HG02884 (cell line): ENCODE data around the gene ROR1.

ENCODE experiments used
- ATAC-seq: cut with Tn5 transposase; IDR thresholded peaks from one replicate; pipeline ENCODE4 v1.9.1; 2021; ENCODE audit warnings: mild to moderate bottlenecking, moderate library complexity; ENCODE audit not compliant: unreplicated experiment

Gene ROR1

DNA sequence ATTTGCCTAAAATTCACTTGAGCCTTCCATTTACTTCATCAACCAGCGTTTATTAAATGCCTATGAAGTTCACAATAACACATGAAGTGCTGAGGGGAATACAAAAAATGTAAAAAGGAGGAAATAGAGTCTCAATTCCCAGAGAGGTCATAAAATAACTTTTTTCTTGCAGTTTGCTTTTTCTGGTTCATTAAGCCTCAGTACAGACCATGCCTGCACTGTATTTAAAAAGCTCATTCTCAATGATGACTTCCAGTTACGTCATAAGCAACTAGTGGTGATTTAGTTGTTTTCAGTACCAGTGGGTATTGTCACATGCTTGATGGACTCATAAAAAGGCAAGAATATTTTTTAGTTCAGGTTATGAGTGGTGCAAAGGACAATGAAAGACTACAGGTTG is 269.5 kb downstream of the ROR1 start:
- ATAC-seq = no peak

DNA sequence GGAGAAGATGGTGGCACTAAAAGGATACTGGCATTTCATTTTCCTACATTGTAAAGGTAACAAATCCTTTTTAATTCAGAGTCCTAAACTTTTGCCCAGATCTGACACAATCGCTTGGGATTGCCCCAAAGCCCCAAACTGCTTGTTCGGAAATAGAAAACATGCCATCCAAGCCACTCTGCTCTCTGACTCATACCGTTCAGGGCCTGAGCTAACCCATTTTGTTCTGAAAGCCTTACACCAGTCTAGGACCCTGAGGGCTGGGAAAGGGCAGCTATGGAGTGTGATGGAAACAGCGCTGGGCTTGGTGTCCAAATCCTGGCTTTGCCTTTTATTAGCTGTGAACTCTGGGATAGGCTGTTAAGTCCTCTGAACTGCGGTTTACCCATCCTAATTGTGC is 270.2 kb downstream of the ROR1 start:
- no peak for ATAC-seq

- ATAC-seq = no peak
Observed at GRCh38 chr1:64046243-64046642, 272.4 kb downstream of the ROR1 start.

- ATAC-seq = no peak
Observed at GRCh38 chr1:64046891-64047290, 273.1 kb downstream of the ROR1 start.

DNA sequence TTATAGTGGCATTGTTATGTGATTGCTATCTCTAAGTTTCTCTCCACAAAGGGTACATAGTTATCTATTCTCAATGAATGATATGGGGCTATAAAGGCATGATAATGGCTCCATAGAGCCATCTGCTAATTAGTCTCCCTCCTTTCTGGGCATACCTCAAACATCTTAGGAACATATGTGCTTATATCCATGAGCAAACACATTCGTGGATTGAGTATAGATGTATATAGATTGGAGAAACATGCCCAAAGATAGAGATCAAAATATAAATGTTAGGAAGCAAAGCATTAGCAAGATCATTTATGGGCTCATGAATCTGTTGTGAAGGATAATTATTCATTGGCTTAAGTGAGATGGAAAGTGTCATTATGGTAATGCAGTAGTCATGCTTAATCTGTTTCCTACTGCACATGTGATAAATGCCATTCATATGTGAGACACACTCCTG is 273.8 kb downstream of the ROR1 start:
- ATAC-seq = no peak

- ATAC-seq = no peak
Observed at GRCh38 chr1:64049900-64050540, 276.2 kb downstream of the ROR1 start.

DNA sequence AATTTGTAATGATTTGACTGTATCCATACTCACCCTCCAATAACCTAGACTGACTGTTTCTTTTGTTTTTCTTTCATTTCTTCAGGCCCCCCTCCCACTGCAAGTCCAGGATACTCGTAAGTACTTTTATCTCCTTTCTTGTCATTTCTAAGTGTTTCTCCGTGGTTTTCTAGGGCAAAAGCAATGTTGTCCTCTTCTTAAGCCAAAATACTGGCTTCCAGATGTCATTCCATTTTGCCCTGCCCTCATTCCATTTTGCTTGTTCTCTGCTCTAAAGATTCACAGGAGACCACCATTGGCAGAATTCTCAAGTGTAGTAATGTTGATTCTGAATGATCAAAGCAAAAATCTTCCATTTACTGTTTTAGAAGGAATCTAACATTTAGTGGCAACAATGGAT is 276.8 kb downstream of the ROR1 start:
- ATAC-seq = no peak

DNA sequence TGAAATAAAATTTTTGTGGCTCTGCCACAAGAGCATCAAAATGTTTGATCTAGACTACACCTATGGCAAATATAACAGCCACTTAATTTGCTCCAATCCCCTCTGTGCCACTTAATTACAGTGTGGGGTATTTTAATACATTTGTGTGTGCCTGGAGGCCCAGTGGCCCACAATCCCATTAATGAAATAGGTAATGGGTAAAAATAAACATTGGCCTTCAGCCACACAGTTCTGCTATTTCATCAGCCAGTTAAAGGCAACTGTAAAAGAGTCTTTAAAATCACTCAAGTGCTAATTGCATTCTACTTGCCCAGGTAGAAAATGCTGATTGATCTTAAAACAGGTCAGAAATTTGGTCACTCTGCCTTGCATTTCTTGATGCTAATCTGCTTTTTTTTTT is 278.0 kb downstream of the ROR1 start:
- no peak for ATAC-seq

GRCh38 chr1:64052777-64053176 is 279.0 kb downstream of the ROR1 start:
- ATAC-seq = no peak

- no peak for ATAC-seq
Observed at GRCh38 chr1:64055310-64055709, 281.5 kb downstream of the ROR1 start.

DNA sequence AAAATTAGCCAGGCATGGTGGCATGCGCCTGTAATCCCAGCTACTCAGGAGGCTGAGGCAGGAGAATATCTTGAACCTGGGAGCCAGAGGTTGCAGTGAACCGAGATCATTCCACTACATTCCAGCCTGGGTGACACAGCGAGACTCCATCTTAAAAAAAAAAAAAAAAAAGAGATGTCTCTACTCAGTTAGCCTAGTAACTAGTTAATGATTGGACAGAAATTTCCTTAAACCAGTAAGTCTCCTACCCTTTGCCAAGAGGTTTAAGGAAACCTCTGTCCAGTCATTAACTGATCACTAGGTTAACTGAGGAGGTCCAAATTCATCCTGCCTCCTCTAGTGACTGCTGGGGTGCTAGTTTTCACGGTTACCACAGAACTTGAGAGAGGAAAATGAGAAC is 285.7 kb downstream of the ROR1 start:
- no peak for ATAC-seq

DNA sequence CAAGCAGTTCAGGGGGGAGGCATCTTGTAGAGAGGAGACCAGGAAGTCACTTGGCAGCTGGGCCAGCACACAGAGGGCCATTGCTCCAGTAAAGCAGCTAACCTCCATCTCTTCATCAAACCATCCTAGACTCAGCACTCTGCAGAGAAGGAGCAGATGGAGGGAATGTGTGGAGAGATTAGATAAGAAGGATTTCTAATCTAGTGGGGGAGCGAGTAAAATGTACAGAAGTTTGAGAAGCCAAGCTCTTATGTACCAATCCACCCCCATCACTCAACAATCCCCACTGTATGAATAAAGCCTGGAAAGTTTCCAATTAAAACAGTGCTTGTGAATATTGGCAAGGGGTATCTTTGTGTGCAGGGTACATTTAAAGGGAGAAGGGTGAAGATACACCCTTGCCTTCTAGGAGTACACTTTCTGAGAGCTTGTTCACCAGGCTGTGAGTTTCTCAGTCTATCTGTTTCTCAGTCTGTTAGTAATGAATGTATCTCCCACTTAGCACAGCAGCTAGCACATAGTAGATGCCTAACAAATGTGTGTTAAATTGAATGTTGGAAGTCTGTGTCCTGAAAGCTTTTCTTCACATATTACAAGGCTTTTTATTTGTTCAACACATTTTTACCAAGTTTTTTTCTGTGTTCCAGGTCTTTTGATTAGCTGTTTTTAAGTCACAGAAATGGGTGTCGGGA is 286.9 kb downstream of the ROR1 start:
- no peak for ATAC-seq

GRCh38 chr1:64061430-64062104 is 287.8 kb downstream of the ROR1 start:
- ATAC-seq = no peak

- no peak for ATAC-seq
Observed at GRCh38 chr1:64062529-64062928, 288.7 kb downstream of the ROR1 start.

DNA sequence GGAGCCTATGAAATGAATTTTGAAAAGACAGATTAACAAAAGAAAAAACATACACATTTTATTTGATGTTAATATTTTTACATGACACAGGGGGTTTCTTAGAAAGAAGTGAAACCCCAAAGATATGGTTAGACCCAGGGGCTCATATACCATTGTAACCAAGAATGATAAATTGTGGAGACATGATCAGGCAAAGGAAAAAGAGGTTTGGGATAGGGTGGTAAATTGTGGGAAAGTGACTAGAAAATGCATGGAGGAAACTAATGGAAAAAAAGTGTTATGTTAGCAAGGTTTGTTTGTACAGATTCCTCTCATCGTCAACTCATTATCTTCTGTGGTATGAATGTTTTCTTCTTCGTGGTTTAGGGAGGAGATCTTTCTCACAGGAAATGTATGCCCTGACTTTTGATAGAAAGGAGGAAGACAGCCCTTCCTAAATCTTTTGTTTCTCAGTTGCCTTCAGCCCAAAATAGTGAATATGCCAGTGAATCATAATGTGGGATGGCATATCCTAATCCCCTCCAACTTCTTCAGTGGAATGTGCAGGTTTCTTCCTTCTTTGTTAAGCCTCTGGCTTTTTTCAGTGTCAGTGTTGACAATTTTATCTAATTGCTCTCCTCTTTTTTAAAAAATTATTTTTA is 289.2 kb downstream of the ROR1 start:
- ATAC-seq = no peak

DNA sequence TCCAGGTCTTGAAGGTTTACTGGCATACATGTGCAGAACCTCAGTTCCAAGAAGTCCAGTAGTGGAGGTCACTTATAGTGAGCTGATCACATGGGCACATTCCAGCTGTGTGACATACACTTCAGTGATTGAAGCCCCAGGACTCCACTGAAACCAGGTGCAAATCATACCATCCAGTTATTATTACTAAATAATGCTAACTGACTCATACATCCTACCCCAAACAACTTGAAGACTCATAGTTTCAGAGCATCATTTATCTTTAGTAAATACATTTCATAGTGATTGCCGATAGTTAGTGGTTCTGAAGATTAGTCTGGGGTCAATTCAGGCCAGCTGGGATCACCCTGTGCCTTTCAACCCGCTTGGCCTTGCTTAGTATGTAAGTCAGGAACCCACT is 291.8 kb downstream of the ROR1 start:
- no peak for ATAC-seq

GRCh38 chr1:64072089-64072793 is 298.4 kb downstream of the ROR1 start:
- no peak for ATAC-seq

DNA sequence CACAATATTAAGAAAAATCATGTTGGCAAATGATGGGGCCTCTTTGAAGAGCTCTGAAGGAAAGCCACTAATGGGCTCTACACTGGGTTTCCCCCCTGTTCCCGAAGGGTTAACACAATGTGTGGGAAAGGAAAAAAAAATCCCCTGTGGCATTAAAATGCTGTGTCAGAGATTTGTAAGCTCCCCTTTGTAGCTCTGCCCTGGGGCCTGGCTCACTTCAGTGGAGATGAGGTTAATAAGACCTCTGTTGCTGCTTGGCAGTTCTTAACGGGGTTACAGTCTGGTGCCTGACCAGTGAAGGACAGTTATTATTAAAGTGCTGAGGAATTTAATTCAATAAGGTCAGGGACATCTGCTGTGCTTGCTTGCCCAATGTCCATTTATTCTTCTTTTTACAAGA is 299.9 kb downstream of the ROR1 start:
- ATAC-seq = no peak

DNA sequence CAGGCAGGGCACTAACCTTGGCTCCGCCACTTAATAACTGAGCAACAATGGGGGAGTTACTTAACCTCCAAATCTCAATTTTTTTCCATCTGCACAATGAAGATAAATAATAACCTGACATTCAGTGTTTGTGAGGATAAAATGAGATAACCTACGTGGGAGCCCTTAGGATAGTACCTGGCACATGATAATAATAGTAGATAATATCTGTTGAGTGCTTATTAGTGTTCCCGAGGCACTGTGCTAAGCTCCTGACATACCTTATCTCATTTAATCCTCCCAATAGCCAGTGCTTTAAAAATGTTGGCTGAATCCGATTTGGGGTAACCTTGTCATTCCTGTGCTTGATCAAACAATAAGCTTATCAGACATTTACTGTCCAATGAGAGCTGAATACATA is 300.9 kb downstream of the ROR1 start:
- no peak for ATAC-seq

- ATAC-seq = no peak
Observed at GRCh38 chr1:64077281-64077940, 303.6 kb downstream of the ROR1 start.
